Fibroblast of skin of right biceps (primary cell): ENCODE results near the gene AGER.
"Not testable (repeated sequence)": the region's sequence is repeated elsewhere in the genome, so short reads cannot be mapped to it uniquely, and the experiment has no call there.

Source experiments
- DNase-seq: peaks from one replicate; pipeline ENCODE4 v3.0.0-alpha.2; 2013

Gene AGER

DNA sequence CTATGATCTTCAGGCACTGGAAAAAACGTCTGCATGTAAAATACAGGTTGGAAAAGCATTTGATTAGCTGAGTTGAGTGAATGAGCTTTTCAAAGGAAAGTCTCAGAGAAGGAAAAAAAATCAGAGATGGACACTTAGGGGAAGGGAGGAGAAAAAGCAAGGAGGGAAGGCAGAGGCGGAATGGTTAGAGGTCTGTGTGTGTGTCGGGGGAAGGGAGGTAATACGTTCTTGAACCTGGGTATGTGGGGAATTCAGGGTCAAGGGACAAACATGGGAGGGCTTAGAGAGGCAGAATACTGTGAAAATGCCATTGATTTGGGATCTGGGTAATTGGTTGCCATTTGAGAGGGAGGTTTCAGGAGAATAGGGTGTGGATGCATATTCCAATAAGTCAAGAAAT lies 37.4 kb downstream of the AGER start:
- no peak for DNase-seq

GRCh38 chr6:32146287-32146686 lies 37.8 kb downstream of the AGER start:
- DNase-seq: no peak

DNA sequence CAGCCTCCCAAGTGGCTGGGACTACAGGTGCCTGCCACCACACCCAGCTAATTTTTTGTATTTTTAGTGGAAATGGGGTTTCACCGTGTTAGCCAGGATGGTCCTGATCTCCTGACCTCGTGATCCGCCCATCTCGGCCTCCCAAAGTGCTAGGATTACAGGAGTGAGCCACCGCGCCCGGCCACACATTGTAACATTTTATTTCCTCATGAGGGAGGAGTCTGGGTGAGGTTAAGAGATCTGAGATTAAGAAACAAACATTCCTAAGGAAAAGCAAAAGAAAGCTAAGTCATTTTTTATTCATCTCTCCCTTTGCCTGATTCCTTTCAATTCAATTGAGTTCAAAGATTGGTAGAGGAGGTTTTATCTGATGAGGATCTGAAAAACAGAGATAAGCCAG lies 39.8 kb downstream of the AGER start:
- not testable (repeated sequence) for DNase-seq

- no peak for DNase-seq
Observed at GRCh38 chr6:32140420-32141046, 43.5 kb downstream of the AGER start.

DNA sequence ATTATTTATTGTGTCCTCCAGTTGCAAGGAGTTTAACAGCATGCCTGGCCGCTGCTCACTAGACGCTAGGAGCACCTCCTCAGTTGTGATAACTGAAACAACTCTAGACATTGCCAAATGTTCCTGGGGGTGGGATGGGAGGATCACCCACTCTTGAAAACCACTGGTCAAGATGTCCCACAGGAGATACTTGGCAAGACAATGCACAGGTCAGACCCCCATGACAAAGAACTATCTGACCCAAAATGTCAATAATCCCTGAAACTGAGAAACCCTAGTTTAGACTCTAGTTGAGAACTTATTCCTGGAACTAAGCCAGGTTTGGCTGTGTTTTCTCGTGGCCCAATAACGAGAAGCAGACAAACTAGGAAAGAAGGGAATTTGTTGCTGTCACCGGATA lies 44.5 kb downstream of the AGER start:
- DNase-seq: no peak

GRCh38 chr6:32137454-32137853 lies 46.6 kb downstream of the AGER start:
- DNase-seq: no peak

- peak; percentile 80 for DNase-seq
Observed at GRCh38 chr6:32133786-32134185, 50.3 kb downstream of the AGER start.

GRCh38 chr6:32132110-32132509 lies 51.9 kb downstream of the AGER start:
- DNase-seq: no peak

DNA sequence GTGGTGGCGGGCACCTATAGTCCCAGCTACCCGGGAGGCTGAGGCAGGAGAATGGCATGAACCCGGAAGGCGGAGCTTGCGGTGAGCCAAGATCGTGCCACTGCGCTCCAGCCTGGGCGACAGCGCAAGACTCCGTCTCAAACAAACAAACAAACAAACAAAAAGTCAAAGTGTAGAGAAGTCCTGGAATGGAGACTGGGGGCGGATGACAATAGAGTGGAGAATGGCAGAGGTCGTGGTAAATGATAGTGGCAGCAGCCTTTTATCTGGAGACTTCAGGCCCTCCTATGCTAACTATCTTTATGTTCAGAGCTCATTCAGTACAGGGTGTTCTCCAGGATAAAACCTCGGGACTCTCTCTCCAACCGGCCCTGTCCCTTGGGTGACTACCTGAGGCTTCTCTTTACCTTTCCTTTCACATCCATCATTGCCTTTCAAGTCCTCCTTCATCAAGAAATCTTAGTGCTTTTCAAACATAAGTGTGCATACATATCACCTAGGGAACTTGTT lies 52.6 kb downstream of the AGER start:
- no peak for DNase-seq
